Suprapubic skin (tissue), 4 donors: ENCODE measurements around the gene ZNHIT2. TPM values are rescaled to one million over a fixed set of nuclear protein-coding genes. Genes with fewer than 3 reads are reported as not detected.

ENCODE experiments used
- DNase-seq, 2 donors: peaks; one replicate each; pipeline ENCODE4 v3.0.0-alpha.2; 2019; ENCODE audit warnings: low spot score in 2 of 2
- H3K27ac ChIP-seq: fragments of 200-600 bp; sonication (generic); one replicate; pipeline ENCODE4 v1.5.1; 2019
- H3K27me3 ChIP-seq: fragments of 200-600 bp; sonication (generic); one replicate; pipeline ENCODE4 v1.5.1; 2019
- H3K36me3 ChIP-seq: fragments of 200-600 bp; sonication (generic); one replicate; pipeline ENCODE4 v1.5.1; 2019
- H3K4me1 ChIP-seq: fragments of 200-600 bp; sonication (generic); one replicate; pipeline ENCODE4 v1.5.1; 2019
- H3K4me3 ChIP-seq: fragments of 200-600 bp; sonication (generic); one replicate; pipeline ENCODE4 v1.5.1; 2019; ENCODE audit warnings: mild to moderate bottlenecking
- H3K9me3 ChIP-seq: fragments of 200-600 bp; sonication (generic); one replicate; pipeline ENCODE4 v1.5.1; 2019
- CTCF ChIP-seq, 2 donors: fragments of 200-600 bp in 1 of 2; fragments of 450-650 bp in 1 of 2; sonication (generic) in 1 of 2; IDR thresholded peaks; one replicate each; pipeline ENCODE4 v1.5.1; 2016 to 2019; ENCODE audit warnings: antibody characterized with exemption in 2 of 2, mild to moderate bottlenecking in 1 of 2, moderate library complexity in 1 of 2
- EP300 ChIP-seq: sonication (generic); formaldehyde crosslinking; IDR thresholded peaks from one replicate; pipeline ENCODE4 v1.6.1; 2017; ENCODE audit warnings: antibody characterized with exemption
- POLR2A ChIP-seq, 2 donors: fragments of 450-650 bp; IDR thresholded peaks; one replicate each; pipeline ENCODE4 v1.6.1; 2017; ENCODE audit warnings: antibody characterized with exemption in 2 of 2, mild to moderate bottlenecking in 2 of 2, moderate library complexity in 2 of 2
- POLR2AphosphoS5 ChIP-seq, 3 donors: sonication (generic); formaldehyde crosslinking; IDR thresholded peaks; one replicate each; pipeline ENCODE4 v1.6.1; 2017; ENCODE audit warnings: antibody characterized with exemption in 3 of 3
- WGBS: methylation state at CpG from one replicate; pipeline ENCODE4 v1.1.5; 2018; 5-methylcytosine and 5-hydroxymethylcytosine counted together
- total RNA-seq, 4 donors: library from RNA; depleted of rRNA; stranded (reverse); fragments of >200 nt; gene quantifications; one replicate each; pipeline ENCODE4 v1.1.0, GENCODE V29; 2016

Gene ZNHIT2
- total RNA-seq, 4 donors from 2014 or later, result 9.0 to 23.3 (median 17.6) TPM

GRCh38 chr11:65115361-65116082, 2.0 kb downstream of the ZNHIT2 start:
- DNase-seq, result peak; percentile 60 to 63
- Histone ChIP-seq H3K36me3 (peaks cover 22% of the 10 kb centered on the region), H3K27ac (no peak overlapping the region), H3K27me3 (no peaks in the 10 kb centered on the region), H3K4me3 (no peak overlapping the region), H3K4me1 (peaks cover 65% of the 10 kb centered on the region), H3K9me3 (no peaks in the 10 kb centered on the region)
- WGBS, result 89% methylated on average over 12 of the region's 21 CpGs
- TF ChIP-seq CTCF (IDR thresholded peaks at IDR 0.05), result no peak
- TF ChIP-seq EP300, result no peak
- TF ChIP-seq POLR2AphosphoS5 (IDR thresholded peaks at IDR 0.05), result no peak
- no peak for TF ChIP-seq POLR2A (IDR thresholded peaks at IDR 0.05)

- TF ChIP-seq CTCF (IDR thresholded peaks at IDR 0.05) (no peak), POLR2AphosphoS5 (IDR thresholded peaks at IDR 0.05) (no peak), POLR2A (IDR thresholded peaks at IDR 0.05) (no peak), EP300 (no peak)
- Histone ChIP-seq H3K4me1 (peaks cover 67% of the 10 kb centered on the region), H3K27me3 (no peaks in the 10 kb centered on the region), H3K36me3 (peaks cover 16% of the 10 kb centered on the region), H3K27ac (no peak overlapping the region), H3K9me3 (no peaks in the 10 kb centered on the region), H3K4me3 (no peak overlapping the region)
- peak in 1 of 2 donors; percentile 76 for DNase-seq
- WGBS, result 78% methylated on average over 4 of the region's 11 CpGs
Observed at GRCh38 chr11:65114538-65115171, 2.8 kb downstream of the ZNHIT2 start.

- Histone ChIP-seq H3K9me3 (no peaks in the 10 kb centered on the region), H3K27me3 (no peaks in the 10 kb centered on the region), H3K4me3 (no peak overlapping the region), H3K36me3 (peaks cover 16% of the 10 kb centered on the region), H3K27ac (no peak overlapping the region), H3K4me1 (peaks cover 76% of the 10 kb centered on the region)
- WGBS, result 75% methylated on average over 6 of the region's 6 CpGs
- no peak for DNase-seq
- TF ChIP-seq CTCF (IDR thresholded peaks at IDR 0.05), result no peak
- TF ChIP-seq POLR2AphosphoS5 (IDR thresholded peaks at IDR 0.05), result no peak
- no peak for TF ChIP-seq EP300
- TF ChIP-seq POLR2A (IDR thresholded peaks at IDR 0.05), result no peak
Observed at GRCh38 chr11:65113839-65114238, 3.7 kb downstream of the ZNHIT2 start.

GRCh38 chr11:65113361-65113756, 4.1 kb downstream of the ZNHIT2 start:
- Histone ChIP-seq H3K4me1 (peaks cover 73% of the 10 kb centered on the region), H3K36me3 (peaks cover 16% of the 10 kb centered on the region), H3K27me3 (no peaks in the 10 kb centered on the region), H3K4me3 (peak overlapping the region; percentile 61), H3K9me3 (no peaks in the 10 kb centered on the region), H3K27ac (no peak overlapping the region)
- peak in 1 of 2 donors; percentile 75 for DNase-seq
- no peak for TF ChIP-seq CTCF (IDR thresholded peaks at IDR 0.05)
- TF ChIP-seq EP300, result no peak
- TF ChIP-seq POLR2A (IDR thresholded peaks at IDR 0.05), result no peak
- no peak for TF ChIP-seq POLR2AphosphoS5 (IDR thresholded peaks at IDR 0.05)
- 10% methylated on average over 14 of the region's 14 CpGs for WGBS
